ENCODE measurements around the gene C2CD4D.

DNA sequence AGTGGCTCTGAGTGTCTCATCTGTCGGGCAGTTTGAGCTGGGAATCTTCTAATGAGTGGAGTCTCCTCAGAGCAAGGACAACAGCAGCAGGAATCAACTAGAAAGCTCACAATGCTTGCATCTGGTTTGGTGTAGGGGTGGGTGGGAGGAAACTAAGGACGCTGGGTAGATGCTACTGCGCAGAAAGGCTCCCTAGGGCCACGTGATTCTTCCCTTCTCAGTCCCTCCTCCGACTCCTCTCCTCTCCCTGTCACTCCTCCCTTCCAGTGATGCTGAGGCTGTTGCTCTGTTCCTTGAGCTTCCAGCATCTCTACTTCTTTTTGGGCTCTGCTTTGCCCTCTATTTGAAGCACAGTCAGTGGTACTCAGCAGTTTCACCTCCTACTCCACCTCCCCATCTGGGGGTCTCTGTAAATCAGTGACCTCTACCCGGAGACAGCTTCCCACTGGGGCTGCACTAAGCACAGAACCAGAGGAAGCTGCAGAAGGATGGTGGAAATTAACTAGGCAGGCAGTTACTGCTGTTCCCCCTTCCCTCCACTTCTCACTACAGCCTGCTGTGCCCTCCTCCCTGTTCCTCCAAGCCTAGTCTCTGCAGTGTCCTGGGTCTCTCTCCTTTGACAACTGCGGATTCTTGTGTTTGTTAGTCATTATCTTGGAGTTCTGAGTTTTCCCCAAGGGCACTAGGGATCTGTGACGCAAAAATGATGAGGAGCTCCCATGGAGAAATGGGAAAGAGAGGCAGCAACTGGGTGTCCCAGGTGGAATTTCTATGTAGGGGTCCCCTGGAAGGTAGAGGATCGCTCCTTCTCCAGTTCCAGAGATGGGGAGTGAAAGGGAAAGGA, 40.2 kb downstream of the C2CD4D start:
- TF ChIP-seq POLR2A (IDR thresholded peaks at IDR 0.05): no peak
- TF ChIP-seq, protein P1, sequence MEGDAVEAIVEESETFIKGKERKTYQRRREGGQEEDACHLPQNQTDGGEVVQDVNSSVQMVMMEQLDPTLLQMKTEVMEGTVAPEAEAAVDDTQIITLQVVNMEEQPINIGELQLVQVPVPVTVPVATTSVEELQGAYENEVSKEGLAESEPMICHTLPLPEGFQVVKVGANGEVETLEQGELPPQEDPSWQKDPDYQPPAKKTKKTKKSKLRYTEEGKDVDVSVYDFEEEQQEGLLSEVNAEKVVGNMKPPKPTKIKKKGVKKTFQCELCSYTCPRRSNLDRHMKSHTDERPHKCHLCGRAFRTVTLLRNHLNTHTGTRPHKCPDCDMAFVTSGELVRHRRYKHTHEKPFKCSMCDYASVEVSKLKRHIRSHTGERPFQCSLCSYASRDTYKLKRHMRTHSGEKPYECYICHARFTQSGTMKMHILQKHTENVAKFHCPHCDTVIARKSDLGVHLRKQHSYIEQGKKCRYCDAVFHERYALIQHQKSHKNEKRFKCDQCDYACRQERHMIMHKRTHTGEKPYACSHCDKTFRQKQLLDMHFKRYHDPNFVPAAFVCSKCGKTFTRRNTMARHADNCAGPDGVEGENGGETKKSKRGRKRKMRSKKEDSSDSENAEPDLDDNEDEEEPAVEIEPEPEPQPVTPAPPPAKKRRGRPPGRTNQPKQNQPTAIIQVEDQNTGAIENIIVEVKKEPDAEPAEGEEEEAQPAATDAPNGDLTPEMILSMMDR (IDR thresholded peaks at IDR 0.05 in 8 of 11, conservative IDR thresholded peaks at IDR 0.05 in 3 of 11): no peak

Data from spleen (tissue), 7 donors.